ENCODE data around the gene GOLGB1.

- no peak for TF ChIP-seq CTCF (IDR thresholded peaks at IDR 0.05; ENCODE audit: poor library complexity)
- no peak for TF ChIP-seq EZH2 (IDR thresholded peaks at IDR 0.05; ENCODE audit: borderline replicate concordance)
- TF ChIP-seq EZH2phosphoT487 (IDR thresholded peaks at IDR 0.05; ENCODE audit: low read depth, severe bottlenecking, unreplicated experiment): no peak
These were observed 14.4 kb downstream of the GOLGB1 start for GRCh38 chr3:121735047-121735696.
